GM12874 (cell line): ENCODE results near the gene LSMEM2.

Experiments used
- CTCF ChIP-seq: IDR thresholded peaks from 2 replicates; pipeline ENCODE4 v1.5.1; 2011; ENCODE audit warnings: low read depth, mild to moderate bottlenecking, control low read depth, low read length, moderate library complexity; ENCODE audit not compliant: insufficient read depth

The LSMEM2 gene

GRCh38 chr3:50272911-50273688, 5.8 kb upstream of the LSMEM2 start:
- peak; percentile 98 for TF ChIP-seq CTCF

GRCh38 chr3:50273689-50274065, 5.2 kb upstream of the LSMEM2 start:
- TF ChIP-seq CTCF = no peak

DNA sequence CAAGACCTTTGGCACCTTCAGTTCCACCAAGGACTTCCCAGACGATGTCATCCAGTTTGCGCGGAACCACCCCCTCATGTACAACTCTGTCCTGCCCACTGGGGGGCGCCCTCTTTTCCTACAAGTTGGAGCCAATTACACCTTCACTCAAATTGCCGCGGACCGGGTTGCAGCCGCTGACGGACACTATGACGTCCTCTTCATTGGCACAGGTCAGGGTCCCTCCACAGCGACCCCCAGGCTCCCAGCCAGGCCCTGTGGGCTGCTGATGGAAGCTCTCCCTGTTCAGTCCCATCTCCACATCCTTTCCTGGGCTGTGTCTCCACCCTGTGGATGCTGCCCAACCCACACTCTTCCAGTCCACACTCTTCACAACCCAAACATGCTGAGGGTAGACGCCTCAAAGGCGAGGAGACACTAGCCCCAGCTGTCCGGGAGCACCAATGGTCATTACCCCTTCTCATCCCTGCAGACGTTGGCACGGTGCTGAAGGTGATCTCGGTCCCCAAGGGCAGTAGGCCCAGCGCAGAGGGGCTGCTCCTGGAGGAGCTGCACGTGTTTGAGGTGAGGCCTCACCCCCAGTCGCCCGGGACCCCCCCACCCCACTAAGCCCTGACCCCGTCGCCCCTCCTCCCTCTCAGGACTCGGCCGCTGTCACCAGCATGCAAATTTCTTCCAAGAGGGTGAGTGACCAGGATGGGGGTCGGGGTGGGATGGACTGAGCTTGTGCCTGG, 4.3 kb upstream of the LSMEM2 start:
- TF ChIP-seq CTCF = peak; percentile 84

- TF ChIP-seq CTCF = no peak
Measured at GRCh38 chr3:50275141-50275995, 3.5 kb upstream of the LSMEM2 start.

- TF ChIP-seq CTCF = no peak
Measured at GRCh38 chr3:50275996-50276761, 2.7 kb upstream of the LSMEM2 start.

DNA sequence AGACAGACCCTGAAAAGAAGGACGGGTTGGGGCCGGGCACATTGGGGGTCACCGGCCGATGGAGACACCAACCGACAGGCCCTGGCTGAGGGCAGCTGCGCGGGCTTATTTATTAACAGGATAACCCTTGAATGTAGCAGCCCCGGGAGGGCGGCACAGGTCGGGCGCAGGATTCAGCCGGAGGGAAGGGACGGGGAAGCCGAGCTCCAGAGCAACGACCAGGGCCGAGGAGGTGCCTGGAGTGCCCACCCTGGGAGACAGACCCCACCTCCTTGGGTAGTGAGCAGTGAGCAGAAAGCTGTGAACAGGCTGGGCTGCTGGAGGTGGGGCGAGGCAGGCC, 2.2 kb upstream of the LSMEM2 start:
- TF ChIP-seq CTCF = no peak
